ENCODE measurements around the gene SLC12A6.

DNA sequence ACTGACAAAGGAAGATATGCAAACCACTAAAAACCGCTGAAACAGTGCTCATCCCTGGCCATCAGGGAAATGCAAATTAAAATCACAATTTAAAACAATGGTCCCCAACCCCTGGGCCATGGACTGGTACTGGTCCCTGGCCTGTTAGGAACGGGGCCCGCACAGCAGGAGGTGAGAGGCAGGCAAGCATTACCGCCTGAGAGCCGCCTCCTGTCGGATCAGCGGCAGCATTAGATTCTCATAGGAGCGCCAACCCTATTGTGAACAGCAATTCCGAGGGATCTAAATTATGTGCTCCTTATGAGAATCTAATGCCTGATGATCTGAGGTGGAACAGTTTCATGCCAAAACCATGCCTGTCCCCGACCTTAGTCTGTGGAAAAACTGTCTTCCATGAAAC, 14.4 kb downstream of the SLC12A6 start:
- TF ChIP-seq L3MBTL2 (conservative IDR thresholded peaks at IDR 0.05) (no peak), FOXM1 (IDR thresholded peaks at IDR 0.05; ENCODE audit: borderline replicate concordance) (no peak), LEF1 (IDR thresholded peaks at IDR 0.05; ENCODE audit: borderline replicate concordance) (no peak), SP1 (IDR thresholded peaks at IDR 0.05) (no peak), FOXA1 (IDR thresholded peaks at IDR 0.05) (no peak), CTBP1 (IDR thresholded peaks at IDR 0.05; ENCODE audit: borderline replicate concordance) (no peak)
- TF ChIP-seq, protein P1, sequence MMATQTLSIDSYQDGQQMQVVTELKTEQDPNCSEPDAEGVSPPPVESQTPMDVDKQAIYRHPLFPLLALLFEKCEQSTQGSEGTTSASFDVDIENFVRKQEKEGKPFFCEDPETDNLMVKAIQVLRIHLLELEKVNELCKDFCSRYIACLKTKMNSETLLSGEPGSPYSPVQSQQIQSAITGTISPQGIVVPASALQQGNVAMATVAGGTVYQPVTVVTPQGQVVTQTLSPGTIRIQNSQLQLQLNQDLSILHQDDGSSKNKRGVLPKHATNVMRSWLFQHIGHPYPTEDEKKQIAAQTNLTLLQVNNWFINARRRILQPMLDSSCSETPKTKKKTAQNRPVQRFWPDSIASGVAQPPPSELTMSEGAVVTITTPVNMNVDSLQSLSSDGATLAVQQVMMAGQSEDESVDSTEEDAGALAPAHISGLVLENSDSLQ (IDR thresholded peaks at IDR 0.05) = no peak
